GM18909 (cell line): Measurements from ENCODE around the gene BRIP1.
"Not testable (repeated sequence)": the region's sequence is repeated elsewhere in the genome, so short reads cannot be mapped to it uniquely, and the experiment has no call there.

ENCODE experiments used
- ATAC-seq: cut with Tn5 transposase; IDR thresholded peaks from one replicate; pipeline ENCODE4 v1.9.1; 2021; ENCODE audit warnings: mild to moderate bottlenecking; ENCODE audit not compliant: unreplicated experiment, poor library complexity

Gene BRIP1

GRCh38 chr17:61736438-61736837 lies 126.9 kb downstream of the BRIP1 start:
- ATAC-seq, result no peak

GRCh38 chr17:61735807-61736206 lies 127.5 kb downstream of the BRIP1 start:
- no peak for ATAC-seq

DNA sequence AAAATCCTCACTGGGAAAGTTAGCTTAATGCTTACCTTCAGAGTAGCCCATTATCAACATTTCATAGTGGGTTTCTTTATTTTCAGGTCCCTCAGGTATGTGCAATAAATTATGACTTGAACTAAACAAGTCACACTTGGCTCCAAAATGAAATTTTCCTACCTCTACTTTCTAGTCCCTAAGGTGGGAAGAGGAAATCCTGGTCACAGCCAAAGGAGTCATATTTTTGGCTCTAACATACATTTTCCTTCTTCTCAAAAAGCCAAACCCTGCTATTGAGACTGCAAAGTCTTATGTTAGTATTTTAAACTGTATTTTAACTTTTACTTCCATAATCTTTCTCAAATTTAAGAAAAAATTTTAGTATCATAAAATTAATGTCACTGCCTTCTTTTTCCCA lies 128.9 kb downstream of the BRIP1 start:
- ATAC-seq, result no peak

DNA sequence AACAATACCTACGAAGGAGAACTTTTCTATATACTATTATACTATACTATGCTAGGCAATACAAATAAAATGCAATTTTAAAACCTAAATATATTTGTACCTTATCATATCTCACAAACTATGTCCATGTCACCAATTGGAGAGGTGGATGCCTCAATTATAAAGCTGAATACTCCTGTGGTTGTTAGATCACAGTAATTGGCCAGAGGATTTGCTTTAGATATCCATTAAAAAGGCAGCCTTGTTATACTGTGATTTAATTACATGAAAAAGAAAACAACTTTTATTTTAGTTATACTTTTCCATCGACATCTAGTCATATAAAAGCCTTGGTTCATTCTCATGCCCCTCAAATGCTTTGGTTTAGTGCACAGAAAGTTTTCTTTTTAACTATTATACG lies 129.3 kb downstream of the BRIP1 start:
- ATAC-seq, result no peak

DNA sequence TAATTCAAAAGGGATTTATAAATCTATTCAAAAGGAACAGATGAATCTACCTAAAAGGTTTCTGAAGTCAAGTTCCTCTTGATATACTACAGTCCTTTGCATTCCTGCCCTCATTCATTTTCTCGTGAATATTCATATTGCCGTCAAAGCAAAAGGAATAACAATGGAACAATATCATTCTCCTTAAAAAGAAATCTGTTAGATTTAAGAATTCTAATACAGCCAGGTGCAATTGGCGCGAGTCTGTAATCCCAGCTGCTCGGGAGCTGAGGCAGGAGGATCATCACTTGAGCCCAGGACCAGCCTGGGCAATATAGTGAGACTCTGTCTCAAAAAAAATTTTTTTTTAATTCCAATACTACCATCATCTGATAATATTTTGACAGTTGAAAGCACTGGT lies 130.3 kb downstream of the BRIP1 start:
- ATAC-seq, result no peak

GRCh38 chr17:61732169-61732568 lies 131.2 kb downstream of the BRIP1 start:
- no peak for ATAC-seq

GRCh38 chr17:61731330-61731729 lies 132.0 kb downstream of the BRIP1 start:
- no peak for ATAC-seq

DNA sequence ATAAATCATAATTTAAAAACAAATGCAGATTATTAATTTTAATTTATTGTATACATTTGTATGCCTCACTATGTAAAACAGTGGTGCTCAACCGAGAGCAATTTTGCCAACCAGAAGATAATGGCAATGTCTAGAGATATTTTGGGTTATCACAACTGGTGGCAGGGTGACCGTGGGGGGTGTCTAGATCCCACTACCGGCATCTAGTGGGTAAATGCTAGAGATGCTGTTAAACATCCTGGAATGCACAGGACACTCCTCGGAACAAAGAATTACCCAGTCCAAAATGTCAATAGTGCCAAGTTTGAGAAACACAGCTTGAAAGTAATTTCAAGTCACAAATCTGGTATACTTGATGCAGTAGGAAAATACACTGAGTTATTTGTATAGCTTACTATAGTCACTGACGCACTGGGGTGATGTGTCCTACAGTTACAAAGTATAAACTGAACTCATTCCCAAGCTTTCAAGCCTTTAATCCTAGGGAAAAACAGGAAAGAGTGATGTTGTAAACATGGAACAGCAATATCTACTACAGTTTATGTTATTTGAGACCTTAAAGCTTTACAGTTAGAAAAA lies 133.5 kb downstream of the BRIP1 start:
- no peak for ATAC-seq

DNA sequence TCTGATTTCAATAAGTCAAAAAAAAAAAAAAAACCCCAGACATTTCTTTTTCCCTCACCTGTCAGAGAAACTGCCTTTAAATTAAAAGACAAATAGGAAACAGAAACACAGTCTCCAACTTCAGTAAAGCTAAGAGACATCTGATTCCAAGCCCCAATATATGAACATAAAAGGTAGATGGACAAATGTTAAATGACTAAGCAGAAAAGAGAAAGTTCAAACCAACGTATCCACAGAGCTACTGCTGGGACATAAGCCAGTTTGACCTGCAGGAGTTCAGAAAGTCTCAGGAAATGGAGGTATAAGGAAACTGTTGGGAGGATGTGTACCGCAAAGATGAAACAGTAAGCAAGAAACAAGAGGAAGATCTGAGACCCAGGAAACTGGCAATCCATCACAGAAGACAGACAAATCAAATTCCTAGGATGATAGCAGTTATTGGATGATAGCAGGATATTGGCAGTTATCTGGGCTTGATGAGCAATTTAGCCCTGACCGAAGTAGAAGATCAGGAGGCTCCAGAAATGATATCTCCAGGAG lies 135.0 kb downstream of the BRIP1 start:
- ATAC-seq, result no peak

- ATAC-seq, result not testable (repeated sequence)
These were observed 135.5 kb downstream of the BRIP1 start for GRCh38 chr17:61727798-61728197.

- no peak for ATAC-seq
These were observed 136.4 kb downstream of the BRIP1 start for GRCh38 chr17:61726977-61727376.

- ATAC-seq, result no peak
These were observed 138.6 kb downstream of the BRIP1 start for GRCh38 chr17:61724777-61725176.

DNA sequence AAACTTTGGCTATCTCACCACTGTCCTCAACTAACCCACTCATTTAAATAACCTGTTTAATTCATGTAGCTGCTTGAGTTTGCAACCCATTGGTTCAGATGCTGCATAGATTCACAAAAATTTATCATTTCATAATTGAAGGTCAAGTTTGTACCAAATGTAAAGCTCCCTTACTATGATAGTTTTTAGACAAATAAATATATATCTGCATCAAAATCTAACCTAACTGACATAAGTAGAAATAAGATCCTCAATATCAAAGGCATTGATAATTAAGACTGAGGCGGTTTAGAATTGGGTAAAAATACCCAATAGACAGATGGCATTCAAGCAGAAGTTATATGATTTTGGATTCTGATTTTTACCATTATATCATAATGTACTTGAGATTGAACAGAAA lies 139.4 kb downstream of the BRIP1 start:
- no peak for ATAC-seq

DNA sequence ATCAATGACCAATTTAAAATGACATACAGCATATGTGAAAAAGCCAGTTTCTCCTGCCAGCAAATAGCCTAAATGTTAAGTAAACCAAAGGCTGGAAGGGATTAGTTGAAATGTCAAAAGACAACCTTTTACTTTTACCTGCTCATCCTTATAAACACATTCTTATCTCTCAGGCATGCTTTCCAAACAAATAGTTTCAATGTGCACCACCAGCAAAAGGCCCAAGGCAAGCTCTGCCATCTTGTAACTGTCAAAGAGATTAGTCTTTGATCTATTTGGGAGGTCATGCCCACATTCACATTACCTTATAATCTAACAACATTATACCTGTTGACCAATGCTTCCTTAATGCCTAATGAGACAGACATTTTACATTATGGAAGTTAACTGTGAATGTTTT lies 140.1 kb downstream of the BRIP1 start:
- ATAC-seq, result no peak

GRCh38 chr17:61722398-61722797 lies 140.9 kb downstream of the BRIP1 start:
- no peak for ATAC-seq

GRCh38 chr17:61720016-61720795 lies 143.1 kb downstream of the BRIP1 start:
- ATAC-seq, result no peak

DNA sequence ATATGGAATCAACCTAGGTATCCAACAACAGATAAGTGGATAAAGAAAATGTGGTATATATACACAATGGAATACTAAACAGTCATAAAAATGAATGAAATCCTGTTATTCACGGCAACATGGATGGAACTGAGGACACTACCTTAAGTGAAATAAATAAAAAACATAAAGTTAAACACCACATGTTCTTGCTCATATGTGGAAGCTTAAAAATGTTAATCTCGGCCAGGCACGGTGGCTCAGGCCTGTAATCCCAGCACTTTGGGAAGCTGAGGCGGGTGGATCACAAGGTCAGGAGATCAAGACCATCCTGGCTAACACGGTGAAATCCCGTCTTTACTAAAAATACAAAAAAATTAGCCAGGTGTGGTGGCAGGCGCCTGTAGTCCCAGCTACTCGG lies 144.1 kb downstream of the BRIP1 start:
- not testable (repeated sequence) for ATAC-seq

DNA sequence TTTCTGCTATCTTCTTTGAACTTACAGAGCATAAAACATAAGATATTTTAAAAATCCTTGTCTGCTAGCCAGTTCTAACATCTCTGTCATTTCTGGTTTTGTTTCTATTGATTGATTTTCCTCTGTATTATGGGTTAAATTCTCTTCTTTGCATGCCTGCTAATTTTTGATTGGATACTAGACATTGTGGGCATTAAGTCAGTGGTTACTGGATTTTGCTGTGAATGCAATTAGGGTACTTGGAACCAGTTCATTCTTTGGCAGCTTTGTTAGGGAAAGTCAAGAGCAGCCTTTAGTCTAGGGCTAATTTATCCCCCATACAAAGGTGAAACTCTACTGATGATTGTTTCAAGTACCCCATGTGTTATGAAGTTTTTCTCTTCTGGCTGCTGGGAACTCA lies 145.3 kb downstream of the BRIP1 start:
- ATAC-seq, result no peak

DNA sequence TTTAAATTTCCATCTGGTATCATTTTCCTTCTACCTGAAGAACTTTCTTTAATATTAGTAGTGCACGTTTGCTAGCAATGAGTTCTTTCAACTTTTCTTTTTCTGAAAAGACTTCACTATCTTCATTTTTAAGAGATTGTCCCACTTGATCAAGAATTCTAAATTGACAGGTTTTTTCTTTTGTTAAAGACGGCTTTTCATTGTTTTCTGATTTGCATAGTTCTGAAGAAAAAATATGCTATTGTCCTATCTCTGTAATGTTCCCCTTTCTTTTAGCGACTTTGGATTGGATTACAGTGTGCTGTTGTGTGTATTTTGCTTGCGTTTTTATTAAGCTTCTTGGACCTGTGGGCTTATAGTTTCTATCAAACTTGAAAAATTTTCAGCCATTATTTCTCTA lies 146.0 kb downstream of the BRIP1 start:
- ATAC-seq, result no peak

- no peak for ATAC-seq
These were observed 147.0 kb downstream of the BRIP1 start for GRCh38 chr17:61716225-61716829.

- ATAC-seq, result no peak
These were observed 148.0 kb downstream of the BRIP1 start for GRCh38 chr17:61715348-61715747.
